HG03045 (cell line): Measurements from ENCODE around the gene ADI1.

ENCODE experiments used
- ATAC-seq: cut with Tn5 transposase; IDR thresholded peaks from one replicate; pipeline ENCODE4 v1.9.1; 2021; ENCODE audit warnings: mild to moderate bottlenecking, moderate library complexity; ENCODE audit not compliant: unreplicated experiment

ADI1 gene

GRCh38 chr2:3481736-3482362 lies 37.5 kb downstream of the ADI1 start:
- ATAC-seq = no peak

- no peak for ATAC-seq
Measured at GRCh38 chr2:3481011-3481400, 38.3 kb downstream of the ADI1 start.

GRCh38 chr2:3480352-3481010 lies 38.9 kb downstream of the ADI1 start:
- ATAC-seq = no peak

GRCh38 chr2:3479430-3480320 lies 39.7 kb downstream of the ADI1 start:
- ATAC-seq = no peak

GRCh38 chr2:3478846-3479385 lies 40.4 kb downstream of the ADI1 start:
- ATAC-seq = no peak

GRCh38 chr2:3476985-3477327 lies 42.4 kb downstream of the ADI1 start:
- no peak for ATAC-seq

GRCh38 chr2:3476321-3476984 lies 42.9 kb downstream of the ADI1 start:
- no peak for ATAC-seq

- ATAC-seq = no peak
Measured at GRCh38 chr2:3475771-3476170, 43.6 kb downstream of the ADI1 start.

- no peak for ATAC-seq
Measured at GRCh38 chr2:3472966-3473365, 46.4 kb downstream of the ADI1 start.

- no peak for ATAC-seq
Measured at GRCh38 chr2:3472296-3472695, 47.0 kb downstream of the ADI1 start.

- ATAC-seq = no peak
Measured at GRCh38 chr2:3470856-3471737, 48.2 kb downstream of the ADI1 start.

- ATAC-seq = no peak
Measured at GRCh38 chr2:3470166-3470651, 49.1 kb downstream of the ADI1 start.

- ATAC-seq = no peak
Measured at GRCh38 chr2:3469486-3469885, 49.8 kb downstream of the ADI1 start.

GRCh38 chr2:3468296-3468988 lies 50.9 kb downstream of the ADI1 start:
- ATAC-seq = no peak

- ATAC-seq = no peak
Measured at GRCh38 chr2:3467654-3468053, 51.7 kb downstream of the ADI1 start.

- no peak for ATAC-seq
Measured at GRCh38 chr2:3466966-3467365, 52.4 kb downstream of the ADI1 start.

GRCh38 chr2:3466482-3466863 lies 52.9 kb downstream of the ADI1 start:
- no peak for ATAC-seq

- no peak for ATAC-seq
Measured at GRCh38 chr2:3465844-3466481, 53.4 kb downstream of the ADI1 start.

- no peak for ATAC-seq
Measured at GRCh38 chr2:3465328-3465727, 54.0 kb downstream of the ADI1 start.
